ENCODE results near the gene SETD3.

Gene SETD3

DNA sequence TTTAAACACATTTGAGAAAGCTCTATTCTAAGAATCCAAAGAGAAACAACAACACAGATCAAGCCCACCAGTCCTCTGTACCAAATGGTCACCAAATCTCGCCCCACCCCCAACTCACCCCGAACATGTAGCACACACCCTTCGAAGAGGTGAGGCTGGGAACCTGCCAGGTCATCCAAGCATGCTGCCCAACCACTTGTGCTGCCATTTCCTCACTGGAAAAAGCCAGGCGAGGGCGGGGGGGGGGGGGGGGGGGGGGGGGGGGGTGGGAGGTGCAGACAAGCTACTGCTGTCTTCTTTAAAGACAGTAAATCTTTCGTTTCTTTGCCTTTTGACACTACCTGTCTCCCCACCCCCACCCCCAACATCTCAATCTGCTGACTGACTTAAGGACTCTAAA is 59.9 kb downstream of the SETD3 start:
- no peak overlapping the region for H3K4me3 ChIP-seq (ENCODE audit: low read length)
- no peak for TF ChIP-seq ZNF274 (IDR thresholded peaks at IDR 0.05; ENCODE audit: low read depth, low read length)

DNA sequence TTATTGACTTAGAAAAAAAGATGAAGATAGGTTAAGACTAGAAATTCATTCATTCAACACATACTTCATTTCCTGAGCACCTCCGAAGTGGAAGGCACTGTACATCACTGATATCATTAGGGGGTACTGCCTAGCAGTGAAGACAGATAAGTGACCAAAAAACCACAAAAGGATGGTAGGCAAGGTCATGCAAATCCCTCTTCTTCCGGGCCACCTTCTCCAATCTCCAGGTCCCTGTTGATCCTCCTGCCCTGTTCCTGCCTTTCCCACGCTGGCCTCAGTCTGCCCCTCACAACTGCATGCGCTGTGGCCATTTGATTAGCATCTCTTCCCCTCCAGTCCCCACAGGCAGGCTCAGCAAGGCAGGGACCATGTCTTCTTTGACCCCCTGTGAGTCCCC is 60.8 kb downstream of the SETD3 start:
- TF ChIP-seq ZNF274 (IDR thresholded peaks at IDR 0.05; ENCODE audit: low read depth, low read length), result no peak
- H3K4me3 ChIP-seq (ENCODE audit: low read length), result no peak overlapping the region

DNA sequence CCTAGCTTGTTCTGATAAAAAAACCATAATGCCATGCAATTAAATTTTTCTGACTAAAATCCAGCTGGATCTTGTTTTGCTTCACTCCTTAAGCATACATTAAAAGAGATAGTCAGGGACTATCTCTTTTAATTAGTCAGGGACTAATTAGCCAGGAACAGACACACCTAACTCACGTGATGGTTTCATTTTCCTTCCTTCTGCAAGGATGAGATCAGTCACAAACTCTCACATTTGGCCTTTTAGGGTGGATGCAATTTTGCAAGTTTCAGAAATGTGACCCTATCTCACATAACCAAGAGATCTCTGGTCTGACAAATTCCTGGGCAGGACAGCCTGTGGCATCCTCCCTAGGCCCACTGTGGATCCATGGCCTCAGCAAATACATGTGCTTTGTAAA is 62.4 kb downstream of the SETD3 start:
- TF ChIP-seq ZNF274 (IDR thresholded peaks at IDR 0.05; ENCODE audit: low read depth, low read length), result no peak
- H3K4me3 ChIP-seq (ENCODE audit: low read length), result no peak overlapping the region

DNA sequence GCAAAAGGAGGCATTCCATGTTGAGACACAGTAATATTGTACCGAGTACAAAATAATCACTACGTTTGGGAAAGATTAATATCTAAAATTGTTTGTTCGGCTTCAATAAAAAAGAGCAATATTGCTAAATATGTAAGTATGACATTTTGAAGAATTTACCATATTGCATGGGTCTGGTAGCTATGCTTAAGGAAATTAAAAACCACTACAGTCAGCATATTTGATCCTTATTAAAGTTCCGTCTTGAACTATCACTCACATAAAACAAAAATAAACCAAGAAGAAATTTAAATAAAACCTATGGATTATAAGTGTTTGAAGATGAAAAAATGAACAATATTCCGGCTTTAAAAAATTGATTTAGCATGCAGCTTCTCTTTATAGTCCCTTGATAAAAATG is 63.8 kb downstream of the SETD3 start:
- no peak for TF ChIP-seq ZNF274 (IDR thresholded peaks at IDR 0.05; ENCODE audit: low read depth, low read length)
- H3K4me3 ChIP-seq (ENCODE audit: low read length), result no peak overlapping the region

DNA sequence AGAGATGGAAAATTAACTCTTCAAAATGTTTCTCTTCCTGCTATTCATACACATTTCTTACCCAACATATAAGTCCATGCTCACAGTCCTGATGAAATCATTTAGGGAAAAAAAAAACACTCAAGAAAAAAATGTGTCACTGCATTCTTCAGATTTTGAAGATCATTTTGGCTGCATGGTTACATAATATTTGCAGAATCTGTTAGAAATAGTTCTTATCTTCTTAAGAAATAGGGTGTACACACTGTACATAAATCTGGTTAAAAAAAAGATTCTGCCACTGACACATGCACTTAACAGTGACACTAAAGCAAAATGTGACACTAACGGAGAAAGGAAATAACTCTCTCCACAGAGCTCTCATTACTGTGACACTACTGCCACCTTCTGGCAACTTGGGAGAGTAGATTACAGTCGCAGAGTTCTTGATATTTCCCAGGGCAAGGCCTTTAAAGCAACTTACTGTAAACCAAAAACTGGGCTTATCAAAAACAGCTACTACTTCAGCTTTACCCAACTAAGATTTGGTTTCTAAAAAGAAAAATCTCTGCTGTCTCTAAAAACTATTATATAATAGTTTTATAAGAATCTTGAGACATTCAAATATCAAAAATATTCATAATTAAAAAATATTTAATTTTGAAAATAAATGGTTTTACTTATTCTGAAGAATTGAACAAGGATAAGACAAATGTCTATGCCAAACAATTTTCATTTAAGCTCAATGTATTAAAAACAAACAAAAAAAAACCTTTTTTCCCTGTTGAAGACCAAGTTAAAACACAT is 65.0 kb downstream of the SETD3 start:
- TF ChIP-seq ZNF274 (IDR thresholded peaks at IDR 0.05; ENCODE audit: low read depth, low read length), result no peak
- H3K4me3 ChIP-seq (ENCODE audit: low read length), result no peak overlapping the region

DNA sequence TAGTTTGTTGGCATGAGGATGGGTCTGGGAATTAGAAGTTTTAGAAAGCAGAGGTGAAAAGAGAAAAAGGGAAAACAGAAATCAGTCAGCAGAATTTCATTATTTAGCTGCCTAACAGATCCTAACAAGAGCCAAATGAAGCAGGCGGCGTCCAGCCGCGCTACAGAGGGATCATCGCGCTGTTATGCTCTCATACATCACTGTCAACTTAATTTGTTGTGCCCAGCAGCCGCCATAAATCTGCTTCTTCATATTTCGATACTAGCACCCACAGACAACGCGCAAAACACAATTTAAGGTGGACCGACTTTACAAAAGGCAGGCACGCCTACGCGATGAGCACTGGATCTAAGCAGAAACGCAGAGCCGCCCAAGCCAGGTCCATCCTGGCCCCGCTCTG is 66.7 kb downstream of the SETD3 start:
- no peak overlapping the region for H3K4me3 ChIP-seq (ENCODE audit: low read length)
- no peak for TF ChIP-seq ZNF274 (IDR thresholded peaks at IDR 0.05; ENCODE audit: low read depth, low read length)

DNA sequence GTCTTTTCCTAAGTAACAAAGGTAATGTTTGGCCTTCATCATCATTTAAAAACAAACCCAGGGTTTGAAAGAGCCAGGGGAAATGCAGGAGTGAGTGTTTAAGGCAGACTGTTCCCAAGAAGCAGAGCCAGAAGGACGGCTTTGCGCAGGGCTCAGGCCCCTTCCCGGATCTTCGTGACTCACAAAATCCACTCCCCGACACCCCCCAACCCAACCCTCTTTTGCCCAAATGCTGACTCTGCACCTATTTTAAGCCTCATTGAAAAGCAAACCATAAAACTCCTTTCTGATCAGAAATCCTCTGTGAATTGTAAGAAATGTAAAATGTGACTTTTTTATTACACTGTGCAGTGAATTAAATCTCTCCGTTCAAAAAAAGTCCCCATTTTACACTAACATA is 67.5 kb downstream of the SETD3 start:
- TF ChIP-seq ZNF274 (IDR thresholded peaks at IDR 0.05; ENCODE audit: low read depth, low read length), result no peak
- H3K4me3 ChIP-seq (ENCODE audit: low read length), result no peak overlapping the region

DNA sequence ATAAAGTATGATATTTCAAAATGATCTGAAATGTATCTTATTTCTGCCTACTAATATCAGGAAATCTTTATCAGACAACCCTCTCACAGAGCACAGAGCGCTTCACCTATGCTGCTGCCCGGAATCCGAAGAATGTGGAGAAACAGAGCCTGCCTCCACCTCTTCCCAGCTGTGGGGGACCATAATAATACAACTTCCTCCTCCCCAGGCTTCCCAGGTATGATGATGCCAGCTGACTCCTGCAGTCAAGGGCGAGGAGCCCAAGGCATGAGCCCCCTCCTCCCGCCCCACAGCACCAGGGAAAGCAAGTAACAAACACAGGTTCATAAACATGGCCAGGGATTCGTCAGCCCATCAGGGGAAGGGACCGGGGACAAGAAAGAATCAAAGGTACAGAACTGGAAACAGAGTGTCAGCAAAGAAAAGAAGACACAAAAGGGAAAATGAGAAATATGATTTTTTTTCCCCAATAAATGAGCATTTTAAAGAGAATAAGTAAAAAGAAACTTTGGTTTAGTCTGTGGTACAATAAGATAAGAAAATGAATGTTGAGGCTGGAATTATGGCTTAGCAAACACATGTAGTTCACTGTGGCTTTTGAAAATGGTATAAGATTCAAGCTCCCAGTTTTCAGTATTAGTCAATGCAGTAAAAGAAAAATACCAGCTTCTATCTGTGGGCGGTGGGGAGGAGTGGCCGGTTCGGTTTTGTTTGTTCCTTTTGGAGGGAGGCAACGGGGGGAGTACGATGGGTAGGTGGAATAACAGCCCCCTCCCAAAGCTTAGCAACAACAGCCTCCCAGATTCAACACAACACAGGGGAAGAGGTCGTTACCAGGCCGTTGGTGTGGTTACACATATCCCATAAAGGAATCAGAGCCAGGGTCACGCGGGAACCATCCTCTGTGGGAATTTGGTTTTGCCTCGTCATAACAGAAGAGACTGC is 68.3 kb downstream of the SETD3 start:
- TF ChIP-seq ZNF274 (IDR thresholded peaks at IDR 0.05; ENCODE audit: low read depth, low read length), result no peak
- no peak overlapping the region for H3K4me3 ChIP-seq (ENCODE audit: low read length)

DNA sequence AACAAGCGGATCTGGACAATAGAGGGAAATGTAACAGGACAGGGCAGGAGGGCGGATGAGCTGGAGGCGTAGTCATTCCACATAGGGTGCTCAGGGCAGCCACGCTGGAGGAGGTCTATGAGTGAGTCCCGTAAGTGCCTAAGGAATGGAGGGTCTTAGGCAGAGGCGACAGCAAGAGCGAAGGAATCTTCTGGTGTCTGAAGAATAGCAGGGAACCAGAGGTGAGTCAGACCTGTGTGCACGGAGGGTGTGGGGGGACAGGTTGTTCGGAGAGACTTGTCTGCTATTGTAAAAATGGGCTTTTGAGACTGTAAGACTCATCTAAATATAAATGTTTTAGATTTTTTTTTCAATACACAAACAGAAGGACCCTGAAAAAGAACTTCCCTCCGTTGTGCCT is 70.6 kb downstream of the SETD3 start:
- no peak for TF ChIP-seq ZNF274 (IDR thresholded peaks at IDR 0.05; ENCODE audit: low read depth, low read length)
- H3K4me3 ChIP-seq (ENCODE audit: low read length), result no peak overlapping the region

DNA sequence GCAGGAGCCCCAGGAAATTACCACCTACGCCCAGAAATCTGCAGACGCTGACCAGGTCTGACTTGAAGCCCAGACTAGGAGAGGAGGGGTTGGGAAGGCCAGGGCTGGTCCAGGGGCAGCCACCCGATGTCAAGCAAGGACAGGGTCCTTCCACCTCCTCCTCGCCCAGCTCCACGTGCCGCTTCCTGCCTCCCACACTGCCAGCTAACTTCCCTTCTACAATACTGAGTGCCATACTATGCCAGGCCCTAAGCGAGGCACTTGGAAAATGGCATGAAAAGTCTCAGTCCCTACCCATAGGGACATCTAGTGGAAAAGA is 71.7 kb downstream of the SETD3 start:
- TF ChIP-seq ZNF274 (IDR thresholded peaks at IDR 0.05; ENCODE audit: low read depth, low read length), result no peak
- H3K4me3 ChIP-seq (ENCODE audit: low read length), result no peak overlapping the region

DNA sequence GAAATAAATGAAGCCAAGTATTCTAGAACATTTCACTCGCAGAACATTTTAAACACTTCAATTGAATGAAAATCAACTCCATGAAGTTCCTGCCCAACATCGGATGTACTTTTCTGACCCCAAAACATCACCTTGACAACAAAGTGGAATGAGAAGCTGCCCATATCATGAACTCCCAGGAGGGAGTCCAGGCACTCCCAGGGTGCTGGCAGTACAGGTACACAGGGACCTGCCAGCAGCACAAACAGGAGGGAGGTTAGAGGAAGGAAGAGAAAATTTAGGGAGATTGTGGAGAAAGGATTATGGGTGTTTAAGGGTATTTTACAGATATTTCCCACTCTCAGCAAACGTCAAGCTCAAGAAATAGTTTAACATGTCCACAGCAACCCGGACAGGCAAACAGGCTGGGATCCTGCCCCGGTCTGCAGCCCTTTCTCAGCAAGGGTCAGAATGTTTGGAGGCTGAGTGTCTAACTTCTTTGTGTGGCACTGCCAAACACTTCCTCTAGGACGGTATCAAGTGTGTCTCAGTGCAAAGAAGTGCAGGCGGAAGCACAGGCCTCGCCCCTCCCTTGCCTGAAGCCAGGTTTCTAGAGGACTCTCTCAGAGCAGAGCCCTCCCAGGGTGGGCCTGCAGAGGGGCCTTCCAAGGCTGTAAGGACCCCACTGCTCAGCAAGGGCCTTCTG is 72.2 kb downstream of the SETD3 start:
- TF ChIP-seq ZNF274 (IDR thresholded peaks at IDR 0.05; ENCODE audit: low read depth, low read length), result no peak

DNA sequence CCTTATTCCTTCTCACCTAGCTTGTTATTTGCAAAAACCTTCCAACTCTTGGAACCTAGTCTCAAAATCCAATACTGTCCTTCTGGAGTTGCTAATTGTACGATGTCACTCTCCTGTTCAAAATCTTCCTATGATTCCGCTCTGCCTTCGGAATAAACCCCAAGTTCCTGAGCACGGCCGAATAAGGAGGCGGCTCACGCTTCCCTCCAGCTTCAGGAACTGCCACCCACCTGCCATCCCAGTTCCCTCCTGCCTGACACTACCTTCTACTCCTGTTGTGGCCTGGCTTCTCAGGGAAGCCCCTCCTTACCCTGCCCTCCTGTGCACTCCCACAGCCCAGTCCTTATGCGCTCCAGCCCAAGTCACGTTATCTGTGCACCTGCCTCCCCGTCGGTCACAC is 73.2 kb downstream of the SETD3 start:
- TF ChIP-seq ZNF274 (IDR thresholded peaks at IDR 0.05; ENCODE audit: low read depth, low read length), result no peak
- no peak overlapping the region for H3K4me3 ChIP-seq (ENCODE audit: low read length)

More for the DNA sequence above, 72.2 kb downstream of the SETD3 start:
- no peak overlapping the region for H3K4me3 ChIP-seq (ENCODE audit: low read length)

DNA sequence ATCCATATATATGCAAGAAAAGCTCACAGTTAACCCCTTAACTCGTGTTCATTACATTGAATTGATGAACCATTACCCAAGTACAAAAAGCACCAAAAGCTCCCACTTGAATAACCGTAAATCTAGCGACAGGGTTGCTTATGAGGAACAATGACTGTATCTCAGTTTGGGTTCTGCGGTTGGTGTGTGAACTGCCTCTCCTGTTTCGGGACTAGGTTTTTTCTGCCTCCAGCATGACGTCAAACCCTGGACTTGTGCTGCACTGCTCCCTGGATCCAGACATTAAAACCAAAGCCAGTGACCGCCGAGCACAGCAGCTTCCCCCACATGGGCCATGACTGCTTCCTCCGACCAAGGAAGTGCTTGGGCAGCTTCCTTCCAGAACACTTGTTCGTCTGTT is 77.7 kb downstream of the SETD3 start:
- TF ChIP-seq ZNF274 (IDR thresholded peaks at IDR 0.05; ENCODE audit: low read depth, low read length), result no peak
- no peak overlapping the region for H3K4me3 ChIP-seq (ENCODE audit: low read length)

DNA sequence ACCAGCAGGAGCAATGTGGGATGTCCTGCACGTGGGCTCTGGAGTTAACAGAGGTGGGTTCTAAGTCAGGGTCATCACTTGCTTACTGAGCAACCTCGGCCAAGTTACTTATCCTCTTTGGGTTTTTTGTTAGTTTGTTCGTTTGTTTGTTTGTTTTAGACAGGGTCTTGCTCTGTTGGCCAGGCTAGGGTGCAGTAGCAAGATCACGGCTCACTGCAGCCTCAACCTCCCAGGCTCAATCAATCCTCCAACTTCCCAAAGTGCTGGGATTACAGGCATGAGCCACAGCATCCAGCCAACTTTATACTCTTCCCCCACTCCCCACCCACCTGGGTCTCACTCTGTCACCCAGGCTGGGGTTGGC is 78.4 kb downstream of the SETD3 start:
- TF ChIP-seq ZNF274 (IDR thresholded peaks at IDR 0.05; ENCODE audit: low read depth, low read length), result no peak
- no peak overlapping the region; the same call in 1 of the 2 replicates for H3K4me3 ChIP-seq (ENCODE audit: low read length)

Measured in GM08714 (cell line).